NK-92 (cell line): ENCODE measurements around the gene PECR.
"Not testable (repeated sequence)": the region's sequence is repeated elsewhere in the genome, so short reads cannot be mapped to it uniquely, and the experiment has no call there.

Experiments
- DNase-seq: peaks from one replicate; lab custom pipeline; 2025; ENCODE audit not compliant: unreplicated experiment; lab: John Stamatoyannopoulos, UW

The PECR gene

DNA sequence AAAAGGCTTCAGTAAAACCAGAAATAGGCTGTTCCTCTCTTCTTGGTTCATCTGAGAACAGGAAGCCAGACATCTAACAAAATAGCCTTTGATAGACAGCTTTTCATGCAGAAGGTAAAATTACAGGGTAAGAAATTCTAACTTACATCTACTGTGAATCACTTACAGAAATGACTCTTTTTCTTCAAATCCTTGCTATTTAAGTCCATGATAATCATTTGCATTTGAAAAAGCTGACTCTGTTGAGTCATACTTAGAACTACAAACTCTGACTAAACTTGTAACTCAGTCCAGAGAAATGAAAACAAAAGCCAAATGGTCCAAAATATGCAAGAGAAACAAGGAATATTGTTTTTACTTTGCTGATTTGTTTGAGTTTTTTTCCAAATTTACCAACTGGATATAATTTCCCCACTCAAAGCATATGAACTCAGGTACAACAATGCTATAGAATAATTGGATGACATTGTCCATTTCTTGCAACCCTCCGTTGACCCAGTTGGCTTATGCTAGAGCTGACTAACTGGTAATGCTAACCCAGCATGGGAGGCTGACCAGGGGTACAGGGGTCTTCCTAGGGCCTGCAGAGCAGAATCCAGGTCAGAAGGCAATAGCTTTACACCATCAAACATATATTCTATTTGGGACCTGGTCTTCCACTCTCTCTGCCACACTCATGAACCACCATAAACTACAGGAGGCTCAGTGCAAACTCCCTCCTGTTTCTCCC lies 49.5 kb downstream of the PECR start:
- DNase-seq = no peak

DNA sequence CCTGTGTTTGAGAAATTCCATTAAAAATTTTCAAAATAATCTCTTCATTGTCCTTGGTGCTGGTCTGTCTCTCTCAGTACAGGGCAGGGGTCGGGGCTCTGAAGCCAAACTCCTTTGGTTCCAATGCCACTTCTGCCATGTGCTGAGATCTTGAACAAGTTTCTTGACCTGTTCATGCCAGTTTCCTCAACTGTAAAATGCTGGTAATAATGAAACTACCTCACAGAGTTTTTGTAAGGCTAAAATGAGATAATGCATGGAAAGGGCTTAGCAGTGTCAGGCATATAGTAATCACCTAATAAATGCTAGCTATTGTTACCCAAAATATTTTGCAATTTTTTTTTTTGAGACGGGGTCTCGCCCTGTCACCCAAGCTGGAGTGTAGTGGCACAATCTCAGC lies 51.4 kb downstream of the PECR start:
- no peak for DNase-seq

DNA sequence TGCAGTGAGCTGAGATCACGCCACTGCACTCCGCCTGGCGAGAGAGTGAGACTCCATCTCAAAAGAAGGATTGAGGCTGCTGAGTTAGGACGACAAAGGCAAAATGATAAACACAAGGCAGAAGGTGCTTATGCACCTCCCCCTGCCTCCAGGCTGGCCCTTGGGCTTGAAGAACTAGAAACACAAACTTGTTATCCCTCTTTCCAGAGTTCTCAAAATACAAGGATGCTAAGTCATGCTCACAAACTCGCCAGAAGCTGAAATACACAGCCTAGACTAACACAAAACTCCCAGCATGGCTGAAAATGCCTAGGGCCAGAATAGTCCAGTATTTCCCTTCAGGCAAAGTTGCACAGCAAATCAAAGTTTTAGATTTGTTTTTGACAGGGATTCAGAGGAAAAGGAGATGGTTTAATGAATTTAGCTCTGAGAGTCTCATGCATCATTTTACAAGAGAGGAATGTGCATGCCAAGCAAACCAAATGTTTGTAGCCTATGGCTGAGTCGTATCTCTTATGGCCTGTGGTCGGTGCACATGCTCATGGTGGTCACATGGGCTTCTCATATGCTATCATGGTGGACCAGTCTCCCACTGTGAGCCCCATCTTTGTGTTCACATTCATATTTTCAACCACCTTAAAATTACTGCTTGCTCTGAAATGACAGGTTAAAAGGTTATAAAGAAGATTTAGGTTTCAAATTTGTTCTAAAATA lies 52.0 kb downstream of the PECR start:
- DNase-seq = no peak

DNA sequence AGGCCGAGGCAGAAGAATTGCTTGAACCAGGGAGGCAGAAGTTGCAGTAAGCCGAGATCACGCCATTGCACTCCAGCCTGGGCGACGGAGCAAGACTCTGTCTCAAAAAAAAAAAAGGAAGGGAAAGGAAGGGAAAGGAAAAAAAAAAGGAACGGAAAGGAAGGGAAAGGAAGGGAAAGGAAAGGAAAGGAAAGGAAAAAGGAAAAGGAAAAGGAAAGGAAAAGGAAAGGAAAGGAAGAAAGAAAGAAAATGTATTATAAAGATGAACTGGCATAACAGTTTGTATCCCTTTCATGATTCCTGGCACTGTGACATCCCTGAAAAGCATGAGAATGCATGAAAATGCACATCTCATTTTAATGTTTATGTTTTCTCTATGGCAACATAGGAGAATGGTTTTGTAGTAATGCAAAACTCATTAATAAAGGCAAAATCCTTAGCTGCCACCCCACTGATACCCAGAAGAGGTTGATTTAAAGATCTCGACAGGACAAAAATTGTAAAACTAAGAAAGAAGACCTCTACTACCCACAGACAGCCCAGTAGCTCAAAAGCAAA lies 56.8 kb downstream of the PECR start:
- DNase-seq = no peak

DNA sequence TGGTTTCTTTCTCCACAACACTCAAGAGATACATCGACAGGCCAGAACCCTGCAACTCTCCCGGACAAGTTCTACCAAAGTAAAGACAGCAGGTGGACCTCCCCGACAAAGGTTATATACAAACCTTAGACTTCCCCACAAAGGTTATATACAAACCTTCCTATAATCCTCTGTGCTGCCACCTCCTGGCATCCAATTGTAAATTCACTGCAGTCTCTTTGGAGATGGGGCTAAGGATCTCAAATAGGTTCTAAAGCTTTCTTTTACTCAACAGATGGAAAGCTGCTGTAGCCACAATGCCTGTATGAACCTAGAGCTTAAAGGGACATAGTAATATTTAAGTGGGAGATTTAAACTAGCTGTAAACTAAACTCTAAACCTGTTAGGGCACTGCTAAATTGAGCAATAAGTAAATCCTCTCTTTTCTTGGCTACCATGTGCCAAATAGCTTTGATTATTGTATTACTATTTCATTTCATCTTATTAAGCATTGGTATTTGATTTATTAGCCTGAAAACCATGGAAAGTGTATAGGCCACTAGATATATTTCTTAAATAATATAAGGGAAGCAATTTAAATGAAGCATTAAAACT lies 58.5 kb downstream of the PECR start:
- DNase-seq = no peak

DNA sequence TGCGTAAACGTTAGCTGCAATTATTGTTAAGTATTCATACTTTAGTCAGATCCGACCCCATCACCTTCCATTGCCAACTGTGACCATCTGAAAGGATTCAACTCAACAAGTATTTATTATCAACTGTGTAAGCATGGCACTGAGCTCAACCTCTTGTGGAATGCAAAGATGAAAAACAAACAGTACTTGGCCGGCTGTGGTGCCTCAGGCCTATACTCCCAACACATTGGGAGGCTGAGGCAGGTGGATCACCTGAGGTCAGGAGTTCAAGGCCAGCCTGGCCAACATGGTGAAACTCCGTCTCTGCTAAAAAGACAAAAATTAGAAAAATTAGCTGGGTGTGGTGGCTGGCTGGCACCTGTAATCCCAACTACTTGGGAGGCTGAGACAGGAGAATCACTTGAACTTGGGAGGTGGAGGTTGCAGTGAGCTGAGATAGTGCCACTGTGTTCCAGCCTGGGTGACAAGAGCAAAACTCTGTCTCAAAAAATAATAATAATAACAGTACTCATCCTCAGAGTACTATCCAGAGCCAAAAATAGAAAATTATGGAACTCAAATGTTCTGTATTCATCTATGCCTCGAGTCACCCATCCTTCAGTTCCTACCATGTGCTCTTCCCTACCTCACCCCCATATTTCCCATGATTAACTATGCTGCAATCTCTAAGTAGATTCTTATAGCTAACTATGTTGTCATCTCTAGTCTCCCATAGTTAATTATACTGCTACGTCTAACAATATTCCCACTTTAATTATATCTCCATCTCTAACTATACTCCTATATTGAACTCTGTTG lies 59.6 kb downstream of the PECR start:
- DNase-seq = no peak

DNA sequence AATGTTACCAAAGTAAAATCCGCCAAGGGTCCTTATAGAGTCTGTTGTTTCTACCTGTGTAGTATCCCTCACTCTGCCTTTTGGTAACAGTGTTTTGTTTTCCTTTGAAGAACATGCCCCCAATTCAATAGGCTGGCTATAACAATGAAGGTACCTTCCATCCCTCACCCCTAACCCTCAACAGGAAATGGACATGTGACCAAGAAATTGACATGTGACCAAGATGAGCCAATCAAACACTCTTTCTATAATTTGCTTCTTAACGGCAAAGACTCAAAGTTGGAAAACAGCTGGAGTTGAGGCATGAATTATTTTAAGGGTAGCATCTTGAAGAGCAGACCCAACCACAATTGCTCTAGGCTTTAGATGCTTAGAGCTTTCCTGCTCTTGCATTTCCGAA lies 62.9 kb downstream of the PECR start:
- DNase-seq = no peak

DNA sequence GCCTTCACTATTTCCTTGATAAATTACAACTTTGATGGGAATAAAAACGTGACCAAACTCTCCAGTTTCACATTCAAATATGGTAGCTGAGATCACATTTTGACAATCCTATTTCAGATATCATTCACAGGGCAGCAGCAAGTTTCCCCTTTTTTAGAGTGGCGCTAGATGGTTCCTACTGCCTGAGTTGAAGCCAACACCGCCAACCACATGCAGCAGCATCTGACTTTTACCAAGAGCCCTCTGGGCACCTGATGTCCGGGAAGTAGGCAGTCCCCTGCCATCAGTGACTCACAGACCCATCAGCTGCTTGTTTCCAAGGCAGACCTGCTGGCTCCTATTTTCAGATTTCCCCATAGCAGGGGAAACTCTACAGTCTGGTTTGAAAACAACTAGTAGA lies 64.2 kb downstream of the PECR start:
- no peak for DNase-seq

DNA sequence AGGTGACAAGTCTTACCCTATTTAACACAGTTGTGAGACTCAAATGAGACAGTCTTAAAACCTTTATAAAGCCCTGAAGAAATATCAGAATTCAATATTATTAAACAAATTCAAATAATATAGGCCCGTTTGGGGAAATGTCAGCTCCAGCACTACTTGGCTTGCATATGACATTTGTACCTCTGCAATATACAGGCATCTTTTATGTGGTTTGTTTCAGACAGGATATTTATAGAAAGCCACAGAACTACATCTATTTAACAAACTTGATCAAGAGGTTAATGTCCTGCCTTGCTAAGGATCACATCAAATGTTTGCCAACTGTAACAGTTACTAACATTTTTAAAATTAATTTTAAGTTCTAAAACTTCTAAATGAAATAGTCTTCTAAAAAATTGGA lies 65.0 kb downstream of the PECR start:
- DNase-seq = no peak

DNA sequence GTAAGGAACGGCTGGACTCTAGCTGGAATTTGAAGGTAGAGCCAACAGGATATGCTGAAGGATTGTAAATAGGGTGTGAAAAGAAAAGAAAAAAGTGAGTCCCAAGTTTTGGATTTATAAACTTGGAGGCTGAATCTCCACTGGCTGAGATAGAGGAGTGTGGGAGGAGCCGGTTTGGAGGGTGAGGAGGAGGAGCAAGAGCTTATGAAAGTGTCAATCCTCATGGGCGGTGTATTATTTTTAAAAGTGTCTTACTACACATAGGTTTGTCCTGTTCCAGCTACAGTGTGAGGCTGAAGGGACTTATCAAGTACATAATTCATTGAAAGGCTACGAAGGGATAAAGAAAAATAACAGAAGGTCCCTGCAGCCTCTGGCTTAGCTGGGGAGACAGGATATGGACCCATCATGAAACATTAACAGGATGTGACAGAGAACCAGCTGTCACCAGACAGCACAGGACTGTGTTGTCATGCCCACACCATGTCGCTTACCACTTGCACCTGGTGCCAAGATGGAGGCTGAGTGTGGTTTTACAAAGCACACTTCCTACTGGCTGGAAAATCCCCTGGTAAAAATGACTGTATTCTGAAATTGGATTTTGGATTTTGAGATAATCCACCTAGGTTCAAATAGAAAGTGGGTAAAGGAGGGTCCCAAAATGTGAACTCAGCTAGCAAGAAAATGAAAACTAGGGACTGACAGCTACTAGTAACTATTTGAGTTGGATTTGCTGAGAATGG lies 65.7 kb downstream of the PECR start:
- DNase-seq = no peak

DNA sequence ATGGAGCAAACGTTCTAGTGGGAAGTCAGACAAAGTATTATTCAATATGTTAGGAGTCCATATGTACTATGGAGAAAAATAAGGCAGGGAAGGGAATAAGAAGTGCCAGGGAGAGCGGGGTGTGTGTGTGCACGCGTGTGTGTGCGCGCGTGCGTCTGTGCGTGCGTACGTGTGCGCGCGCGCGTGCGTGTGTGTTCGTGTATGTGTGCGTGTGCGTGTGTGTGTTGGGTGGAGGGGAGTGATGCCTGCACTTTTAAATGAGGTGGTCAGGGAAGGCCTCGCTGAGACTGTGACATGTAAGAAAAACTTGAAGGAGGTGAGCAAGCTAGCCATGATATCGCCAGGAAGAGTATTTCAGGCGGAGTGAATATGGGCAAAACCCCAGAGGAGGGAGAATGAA lies 66.6 kb downstream of the PECR start:
- no peak for DNase-seq

DNA sequence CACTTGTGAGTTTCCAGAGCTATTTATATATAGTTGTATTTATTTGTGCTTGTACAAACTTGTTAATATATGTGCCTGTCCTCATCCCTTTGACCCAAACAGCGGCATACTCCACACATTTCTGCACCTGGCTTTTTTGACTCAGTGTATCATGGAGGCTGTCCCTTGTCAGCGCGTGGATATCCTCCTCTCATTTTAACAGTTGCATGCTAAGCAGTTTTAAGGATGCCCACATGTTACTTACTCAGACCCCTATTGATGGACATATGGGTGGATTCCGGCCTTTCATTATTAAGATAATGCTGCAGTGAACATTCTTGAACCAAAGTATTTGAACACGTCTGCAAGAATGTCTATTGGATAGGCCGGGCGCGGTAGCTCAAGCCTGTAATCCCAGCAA lies 67.6 kb downstream of the PECR start:
- no peak for DNase-seq

DNA sequence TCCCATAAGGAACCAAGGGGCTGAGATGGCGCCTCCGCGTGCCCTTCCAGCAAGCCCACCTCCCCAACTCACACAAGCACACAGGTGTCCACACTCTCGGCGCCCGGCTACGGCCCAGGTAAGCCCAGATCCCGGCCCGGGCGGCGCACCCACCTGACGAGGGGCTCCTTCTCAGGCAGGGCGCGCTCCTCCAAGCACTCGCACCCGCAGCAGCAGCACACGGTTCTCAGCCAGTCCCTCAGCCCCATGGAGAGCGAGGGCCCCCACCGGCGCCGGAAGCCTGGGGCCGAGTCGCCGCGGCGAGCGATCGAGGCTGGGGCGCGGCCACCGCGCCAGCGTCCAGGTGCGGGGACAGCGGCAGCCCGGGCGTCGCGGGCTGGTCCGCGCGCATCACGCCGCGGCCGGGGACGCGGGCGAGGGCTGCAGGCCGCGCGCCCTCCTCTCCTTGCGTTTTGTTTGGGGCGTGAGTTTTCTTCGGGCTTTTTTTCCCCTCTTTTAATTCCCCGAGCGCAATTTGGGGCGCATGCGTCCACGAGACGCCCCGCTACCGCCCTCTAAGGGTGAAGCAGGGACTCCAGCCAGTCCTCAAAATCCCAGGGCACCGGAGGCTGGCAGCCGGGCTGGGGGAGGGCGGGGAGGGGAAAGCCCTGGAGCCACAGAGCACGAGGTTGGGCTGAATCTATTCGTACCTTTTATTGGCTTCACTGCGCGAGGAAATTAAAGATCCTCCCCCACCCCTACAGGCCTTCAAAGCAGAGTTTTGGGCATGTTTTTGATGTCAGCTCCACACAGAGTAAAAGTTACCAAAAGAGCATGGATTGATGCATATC lies 68.3 kb downstream of the PECR start, which contains the start of gene MREG:
Gene MREG (minus strand): TSS at position 472 of the 830 bp plus-strand sequence. CDS start 224 bp downstream, at position 248.
- no peak for DNase-seq

DNA sequence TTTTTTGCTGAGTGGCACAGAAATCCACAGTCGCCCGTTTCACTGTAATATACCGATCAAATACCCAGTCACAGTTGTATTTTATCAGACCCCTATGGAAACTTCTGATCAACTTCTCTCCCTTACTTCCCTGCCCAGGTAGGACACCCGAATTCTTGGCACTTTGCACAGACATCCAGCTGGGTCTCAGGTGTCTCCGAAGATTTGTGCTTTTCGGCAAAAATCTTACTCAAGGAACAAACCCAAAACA lies 68.9 kb downstream of the PECR start:
- no peak for DNase-seq

DNA sequence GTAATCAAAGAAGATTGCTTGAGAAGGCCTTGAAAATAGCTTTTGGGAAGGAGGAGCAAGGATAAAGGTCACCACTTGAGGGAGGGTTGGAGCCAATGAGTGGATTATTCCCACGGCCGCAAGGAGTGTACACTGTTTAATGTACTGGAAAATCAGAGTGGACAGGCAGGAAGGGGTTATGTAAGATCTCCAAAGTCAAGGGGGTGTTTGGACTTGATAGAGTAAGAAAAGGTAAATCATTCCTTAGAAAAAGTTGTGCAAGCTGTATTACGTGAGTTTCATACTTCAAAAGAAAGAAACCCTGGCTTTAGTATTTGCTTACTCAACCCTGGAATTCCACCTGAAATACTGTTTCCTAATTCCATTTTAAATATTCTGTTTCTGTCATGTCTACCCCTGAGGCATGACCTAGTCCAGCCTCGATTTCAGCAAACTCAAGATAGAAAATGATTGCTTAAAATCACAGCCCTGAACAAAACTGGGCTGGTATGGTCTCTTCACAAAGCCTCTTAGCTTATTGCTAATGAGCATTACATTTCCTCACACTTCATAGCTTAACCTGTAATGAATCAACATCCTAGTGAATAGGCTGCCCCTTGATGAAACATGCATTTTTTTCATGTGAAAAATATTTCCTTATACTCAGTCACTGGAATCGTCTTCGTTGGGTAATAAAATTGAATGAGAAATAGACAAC lies 69.3 kb downstream of the PECR start:
- DNase-seq = no peak

DNA sequence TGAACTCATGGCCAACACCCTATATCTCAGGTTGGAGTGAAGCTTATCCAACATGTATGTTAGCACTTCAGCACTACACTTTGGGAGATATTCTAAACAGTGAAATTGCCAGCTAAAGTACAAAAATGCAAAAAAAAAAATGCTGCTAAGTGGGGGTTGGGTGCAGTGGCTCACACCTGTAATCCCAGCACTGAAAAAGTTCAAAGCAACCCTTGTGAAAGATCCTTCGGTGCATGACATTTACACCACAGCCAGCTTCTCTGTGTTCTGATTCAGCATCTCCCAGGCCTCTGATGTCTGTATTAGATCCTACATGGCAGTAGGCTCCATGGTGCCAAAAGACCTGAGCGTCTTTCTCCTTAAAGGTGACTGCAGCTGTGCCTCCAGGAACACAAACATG lies 72.4 kb downstream of the PECR start:
- not testable (repeated sequence) for DNase-seq

DNA sequence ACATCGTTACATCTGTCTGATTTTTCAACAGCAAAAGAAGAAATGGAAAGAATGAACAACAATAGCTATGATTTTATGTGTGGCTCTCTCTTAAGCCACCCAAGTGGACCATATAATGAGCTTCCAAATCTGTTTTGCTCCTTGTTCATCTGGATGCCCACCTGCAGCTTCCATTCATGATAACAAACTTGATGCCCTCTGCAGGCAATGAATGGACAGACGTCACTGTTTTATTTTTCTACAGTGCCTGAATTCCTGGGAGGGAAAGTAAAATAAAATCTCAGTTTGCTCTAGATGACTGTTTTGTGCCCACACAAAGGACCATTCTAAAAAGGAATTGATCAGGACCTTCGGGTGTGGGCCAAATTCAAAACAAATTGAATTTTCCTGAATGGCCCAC lies 73.2 kb downstream of the PECR start:
- no peak for DNase-seq

DNA sequence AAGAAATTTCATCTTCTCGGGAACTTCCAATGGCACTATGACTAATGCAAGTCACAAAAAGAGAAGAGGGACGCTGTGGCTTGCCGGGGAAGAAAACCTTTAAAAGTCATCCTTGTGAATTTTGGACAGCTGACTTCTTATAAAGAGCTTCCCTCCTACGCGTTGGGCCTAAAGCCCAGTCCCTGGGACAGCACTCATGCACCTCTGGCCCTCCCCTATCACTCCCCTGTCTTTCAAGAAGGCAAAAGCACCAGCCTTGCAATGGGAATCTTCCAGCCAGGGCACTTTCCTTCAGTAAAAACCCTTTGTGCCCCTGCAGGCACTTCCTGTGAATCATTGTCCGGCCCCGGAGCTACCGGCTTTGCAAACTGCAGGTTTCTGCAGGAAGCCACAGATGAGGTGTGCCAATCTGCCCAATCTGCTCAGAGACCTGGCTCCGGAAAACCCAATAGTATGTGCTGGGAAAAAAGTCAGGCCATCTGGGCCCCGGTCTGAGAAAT lies 75.4 kb downstream of the PECR start:
- no peak for DNase-seq

DNA sequence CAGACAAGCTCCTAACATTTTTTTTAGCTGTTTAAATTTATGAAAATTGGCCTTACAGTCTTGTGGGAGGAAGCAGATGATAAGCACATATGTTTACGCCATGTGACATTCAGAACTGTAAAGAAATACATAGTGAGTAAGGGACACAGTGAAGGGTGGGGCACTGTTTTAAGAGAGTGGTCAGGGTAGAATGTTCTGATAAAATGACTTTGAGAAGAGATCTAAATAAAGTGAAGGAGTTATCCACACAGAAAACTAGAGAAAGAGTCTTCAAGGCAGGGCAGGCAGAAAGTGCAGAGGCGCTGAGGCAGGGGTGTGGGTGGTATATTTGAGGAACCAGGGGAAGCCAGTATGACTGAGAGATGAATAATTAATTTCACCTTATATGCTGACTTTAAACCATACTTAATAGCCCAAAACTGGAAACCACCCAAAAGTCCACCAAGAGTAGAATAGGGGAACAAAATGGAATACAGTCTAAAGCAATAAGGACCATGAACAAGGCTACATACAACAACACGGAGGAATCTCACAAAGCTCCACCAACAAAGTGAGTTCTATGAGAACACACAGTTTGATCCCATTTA lies 76.8 kb downstream of the PECR start:
- DNase-seq = no peak
